NCI-H69 (cell line): ENCODE results near the gene GORASP2.

Experiments
- DNase-seq: peaks from one replicate; lab custom pipeline; 2025; lab: John Stamatoyannopoulos, UW

The GORASP2 gene

DNA sequence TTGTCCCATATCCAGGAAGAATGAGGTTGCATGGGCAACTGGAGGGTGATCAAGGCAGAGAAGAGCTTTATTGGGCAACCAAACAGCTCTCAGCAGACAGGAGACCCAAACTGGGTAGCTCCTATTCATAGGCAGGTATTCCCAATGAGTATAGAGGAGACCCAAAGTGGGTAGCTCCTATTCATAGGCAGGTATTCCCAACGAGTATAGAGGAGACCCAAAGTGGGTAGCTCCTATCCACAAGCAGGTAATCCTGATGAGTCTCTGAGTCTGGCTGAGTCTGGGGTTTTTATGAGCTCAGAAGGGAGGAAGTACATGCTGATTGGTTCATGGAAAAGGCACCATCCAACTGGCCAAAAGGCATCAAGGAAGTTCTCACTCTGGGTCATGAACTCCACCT is 5.3 kb upstream of the GORASP2 start:
- no peak for DNase-seq

DNA sequence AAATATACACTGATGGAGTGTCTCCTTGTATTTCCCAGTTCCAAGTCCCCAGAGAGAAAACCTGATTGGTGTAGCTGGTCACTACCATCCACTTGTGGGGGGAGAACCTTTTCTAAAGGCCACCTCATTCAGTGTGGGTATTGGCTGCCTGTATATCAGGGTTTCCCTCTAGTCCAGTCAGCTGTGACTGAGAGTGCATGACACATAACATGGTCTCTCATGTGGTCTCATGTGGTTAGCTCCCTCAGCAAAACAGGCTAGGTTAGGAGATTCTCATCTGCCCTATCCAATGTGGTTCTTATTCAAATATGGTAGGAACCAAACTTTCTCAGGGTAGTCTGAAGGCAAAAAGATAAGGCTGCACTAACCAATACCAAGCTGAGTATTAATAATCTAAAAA is 4.1 kb upstream of the GORASP2 start:
- DNase-seq, result no peak

DNA sequence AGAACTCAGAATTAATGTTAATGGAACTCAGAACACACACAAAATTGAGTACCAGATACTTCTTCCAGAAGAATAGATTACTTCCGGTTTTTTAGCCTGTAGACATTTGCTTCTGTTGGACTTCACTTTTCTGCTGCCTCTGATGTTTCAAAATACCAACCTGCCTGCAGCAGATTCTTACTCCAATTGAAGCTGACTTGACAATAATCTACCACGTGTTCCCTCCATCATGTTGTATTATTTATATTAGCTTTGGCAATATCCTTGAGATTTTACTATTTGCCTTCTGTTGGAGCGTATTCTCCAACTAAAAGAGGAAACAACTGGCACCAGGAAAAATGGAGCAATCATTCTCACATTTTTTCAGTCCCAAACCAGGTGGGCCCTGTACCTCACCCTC is 3.1 kb upstream of the GORASP2 start:
- no peak for DNase-seq

DNA sequence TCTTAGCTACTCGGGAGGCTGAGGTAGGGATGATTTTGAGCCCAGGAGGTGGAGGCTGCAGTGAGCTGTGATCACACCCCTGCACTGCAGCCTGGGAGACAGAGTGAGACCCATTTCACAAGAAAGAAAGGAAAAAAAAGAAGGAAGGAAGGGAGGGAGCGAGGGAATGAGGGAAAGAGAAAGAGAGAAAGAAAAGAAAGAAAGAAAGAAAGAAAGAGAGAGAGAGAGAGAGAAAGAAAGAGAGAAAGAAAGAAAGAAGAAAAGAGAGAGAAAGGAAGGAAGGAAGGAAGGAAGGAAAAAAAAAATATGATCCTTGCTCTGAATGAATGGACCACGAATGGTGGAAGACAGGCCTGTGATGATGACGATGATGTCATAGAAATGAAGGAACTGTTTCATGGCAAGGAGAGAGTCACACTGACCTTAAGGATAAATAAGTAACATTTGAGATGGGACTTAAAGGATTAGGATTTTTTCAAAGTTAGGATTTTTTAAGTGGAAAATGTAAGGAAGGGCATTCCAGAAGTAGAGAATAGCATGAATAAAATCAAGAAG is 2.2 kb upstream of the GORASP2 start:
- DNase-seq, result no peak

DNA sequence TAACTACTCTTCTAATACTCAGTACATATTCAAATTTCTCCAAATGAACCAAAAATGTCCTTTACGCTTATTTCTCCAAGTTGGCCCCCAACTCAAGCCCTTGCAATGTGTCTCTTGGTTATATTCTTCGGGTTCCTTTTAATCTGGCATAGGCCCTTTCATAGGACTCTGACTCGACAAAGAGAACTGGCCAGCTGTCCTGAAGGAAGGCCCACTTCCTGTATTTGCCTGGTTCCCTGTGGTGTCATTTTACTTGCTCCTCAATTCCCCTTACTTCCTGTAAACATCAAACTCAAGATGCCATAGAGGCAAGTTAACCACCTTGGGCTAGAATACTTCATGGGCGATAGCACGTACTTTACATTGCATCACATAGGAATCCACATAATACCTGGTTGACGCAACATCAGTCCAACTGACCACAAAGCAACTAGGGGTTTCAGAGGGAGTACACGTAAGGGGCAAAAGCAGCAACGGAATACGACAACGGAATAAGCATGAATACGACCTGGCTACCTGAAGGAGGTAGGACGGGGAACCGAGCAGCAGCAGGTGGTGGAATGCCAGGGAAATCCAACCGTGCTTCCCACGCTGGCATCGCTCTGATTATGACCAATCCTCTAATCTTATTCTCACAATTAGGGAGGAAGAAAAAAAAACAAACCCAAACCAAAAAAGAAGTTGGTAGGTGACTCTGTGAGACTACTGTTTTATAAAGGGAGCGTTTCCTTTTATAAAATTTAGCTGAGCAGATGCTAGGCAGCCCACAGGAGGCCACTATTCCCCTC is 823 bp upstream of the GORASP2 start:
- DNase-seq, result peak; percentile 60

DNA sequence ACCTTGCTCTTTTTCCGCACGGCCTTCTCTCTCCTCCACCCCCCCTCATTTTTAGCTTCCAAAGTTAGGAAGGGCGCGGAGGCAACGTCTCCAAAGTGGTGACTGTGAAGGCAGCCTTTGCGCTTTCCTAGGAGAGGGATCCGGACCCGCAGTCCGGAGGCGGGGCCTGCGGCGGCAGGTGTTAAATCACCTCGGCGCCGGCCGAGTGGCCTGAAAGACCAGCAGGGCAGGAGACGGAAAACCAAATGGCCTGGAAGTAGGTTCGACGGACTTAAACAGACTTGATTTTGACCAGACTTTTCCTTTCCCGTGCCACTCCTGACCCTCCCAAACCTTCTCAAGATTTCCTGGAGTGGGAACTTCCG is 615 bp downstream of the GORASP2 start:
- peak; percentile 60 for DNase-seq

DNA sequence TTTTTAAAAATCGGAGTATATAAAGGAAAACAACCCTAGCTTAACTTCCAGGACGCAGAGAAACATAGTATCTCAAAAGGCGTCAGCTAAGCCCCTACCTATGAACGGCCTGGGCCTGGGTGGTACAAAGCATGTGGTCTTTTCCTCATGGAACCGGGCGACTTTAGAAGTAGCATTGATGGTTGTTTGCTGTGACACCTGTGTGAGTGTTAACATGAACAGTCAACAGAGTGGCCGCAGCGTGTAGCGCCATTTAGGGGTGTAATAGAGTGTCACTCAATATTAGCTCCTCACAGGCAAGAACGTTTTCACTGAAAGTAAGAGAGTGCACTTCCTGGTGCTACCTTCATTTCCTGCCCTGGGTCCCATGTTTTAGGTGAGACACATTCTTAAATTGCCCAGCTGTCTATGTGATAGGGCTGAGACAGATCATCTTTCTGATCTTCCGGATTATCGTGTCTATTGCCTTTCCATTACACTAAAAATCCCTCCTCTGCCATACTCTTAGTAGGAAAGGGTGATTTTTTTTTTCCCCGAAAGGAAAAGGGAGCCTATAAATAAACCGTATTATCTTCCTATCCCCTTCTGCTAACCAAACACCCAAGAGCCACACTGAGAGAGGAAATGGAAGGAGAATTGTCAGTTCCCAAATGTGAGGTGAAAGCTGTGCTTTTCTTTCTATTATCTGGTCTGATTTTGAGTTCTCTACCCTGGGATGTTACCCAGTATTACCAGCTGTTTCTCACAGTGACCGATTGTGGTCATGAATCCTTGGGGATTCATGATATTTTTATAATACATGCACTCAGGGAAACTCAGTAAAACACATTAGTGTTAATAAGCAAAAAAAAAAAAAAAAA is 1.3 kb downstream of the GORASP2 start:
- DNase-seq, result peak; percentile 51

DNA sequence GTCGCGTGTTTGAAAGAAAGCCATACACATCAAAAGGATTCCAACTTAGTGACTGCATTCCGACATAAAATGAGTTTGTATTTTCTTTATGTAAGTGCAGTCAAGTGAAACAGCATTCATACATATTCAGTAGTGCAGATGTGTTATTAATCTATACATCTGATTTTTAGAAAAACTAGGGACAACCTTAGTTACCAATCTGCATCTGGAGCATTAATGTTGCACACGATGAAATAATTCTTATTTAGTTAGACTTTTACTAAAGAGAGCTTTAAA is 1.9 kb downstream of the GORASP2 start:
- no peak for DNase-seq

DNA sequence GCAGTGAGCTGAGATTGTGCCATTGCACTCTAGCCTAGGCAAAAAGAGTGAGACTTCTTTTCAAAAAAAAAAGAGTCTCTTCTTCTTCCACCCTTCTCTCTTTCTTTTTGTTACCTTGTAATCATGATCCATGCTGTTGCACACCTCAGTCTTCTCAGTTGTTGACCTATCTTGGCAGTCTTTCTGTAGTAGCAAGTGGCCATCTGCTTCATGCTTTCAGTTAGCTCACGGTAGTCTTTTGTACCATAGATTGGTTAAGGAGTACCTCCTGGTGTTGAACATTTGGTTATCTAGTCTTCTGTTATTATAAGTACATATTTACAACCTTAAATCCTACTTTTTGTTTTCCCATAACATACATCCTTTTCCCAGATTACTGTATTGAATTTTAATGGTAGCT is 3.1 kb downstream of the GORASP2 start:
- peak; percentile 2 for DNase-seq

DNA sequence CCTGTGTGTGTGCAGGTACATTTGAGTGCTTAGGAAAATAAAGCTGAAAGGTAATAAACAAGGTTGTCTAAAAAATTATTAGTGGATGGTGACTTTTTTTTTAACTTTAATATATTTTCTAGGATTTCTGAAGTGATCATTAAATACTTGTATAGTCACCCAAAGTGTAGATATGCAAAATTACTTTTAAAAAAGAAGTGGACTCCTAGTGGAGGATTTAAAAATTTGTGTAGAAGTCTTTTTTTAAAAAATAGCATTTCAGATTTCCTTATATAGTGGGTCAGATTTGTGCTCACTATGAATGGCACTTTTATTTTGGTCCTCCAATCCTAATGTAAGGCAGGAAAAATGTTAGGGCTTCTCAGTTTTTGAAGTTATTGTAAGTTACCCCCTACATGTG is 3.9 kb downstream of the GORASP2 start:
- DNase-seq, result no peak

DNA sequence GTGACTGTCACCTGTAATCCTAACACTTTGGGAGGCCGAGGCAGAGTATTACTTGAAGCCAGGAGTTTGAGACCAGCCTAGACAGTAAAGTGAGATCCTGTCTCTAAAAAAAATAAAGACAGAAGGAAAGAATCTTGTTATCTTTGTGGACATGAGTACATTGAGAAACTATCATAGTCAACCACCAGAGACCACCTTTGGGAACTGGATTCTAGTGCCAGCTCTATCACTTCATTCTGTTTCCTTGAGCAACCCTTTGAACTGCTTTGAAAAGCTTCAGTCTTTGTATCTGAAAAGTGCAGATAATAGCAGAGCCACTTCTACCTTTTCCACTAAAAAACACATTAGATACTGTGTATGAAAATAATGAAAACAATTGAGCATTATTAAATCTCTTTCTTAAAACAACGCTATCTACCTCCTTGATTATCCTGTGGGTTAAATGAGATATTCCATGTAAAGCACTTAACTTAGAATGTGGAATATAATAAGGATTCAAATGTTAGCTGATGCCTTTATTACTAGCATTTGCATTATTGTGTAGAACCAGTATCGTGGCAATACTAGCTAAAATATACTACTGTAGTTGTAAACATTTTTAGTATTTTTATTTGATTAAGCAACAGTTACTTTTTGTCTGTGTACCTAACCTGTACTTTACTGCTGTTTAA is 8.8 kb downstream of the GORASP2 start:
- DNase-seq, result no peak

DNA sequence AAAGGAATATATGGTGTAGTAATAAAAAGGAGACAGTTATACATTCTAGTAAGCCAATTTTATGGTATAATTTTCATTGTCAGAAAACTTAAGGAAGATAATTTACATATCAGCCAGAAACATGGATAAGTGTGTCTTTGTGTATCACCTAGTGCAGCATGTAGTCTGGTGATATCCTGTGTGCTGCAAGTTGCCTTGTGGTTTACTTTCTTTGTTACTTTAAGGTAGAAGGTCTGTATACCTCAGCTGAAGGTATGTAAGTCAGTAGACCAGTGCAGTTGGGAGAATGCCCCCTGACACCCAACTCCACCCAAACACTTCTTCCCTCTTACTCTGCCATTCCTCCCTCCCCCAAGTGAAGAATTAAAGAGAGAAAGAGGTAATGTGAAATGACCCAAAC is 11.0 kb downstream of the GORASP2 start:
- DNase-seq, result no peak

DNA sequence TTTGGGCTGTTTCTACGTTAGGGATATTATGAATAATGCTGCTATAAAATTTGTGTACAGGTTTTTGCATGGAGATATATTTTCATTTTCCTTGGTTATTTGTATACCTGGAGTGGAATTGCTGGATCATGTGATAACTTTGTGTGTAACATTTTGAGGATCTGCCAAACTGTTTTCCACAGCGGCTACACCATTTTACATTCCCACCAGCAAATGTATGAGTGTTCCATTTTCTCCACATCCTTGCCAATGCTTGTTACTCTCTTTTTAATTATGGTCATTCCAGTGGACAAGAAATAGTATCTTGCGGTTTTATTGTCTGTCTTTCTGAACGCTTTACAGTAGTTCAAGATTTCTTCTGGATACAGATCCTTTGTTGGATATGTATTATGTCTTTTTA is 13.6 kb downstream of the GORASP2 start:
- no peak for DNase-seq

DNA sequence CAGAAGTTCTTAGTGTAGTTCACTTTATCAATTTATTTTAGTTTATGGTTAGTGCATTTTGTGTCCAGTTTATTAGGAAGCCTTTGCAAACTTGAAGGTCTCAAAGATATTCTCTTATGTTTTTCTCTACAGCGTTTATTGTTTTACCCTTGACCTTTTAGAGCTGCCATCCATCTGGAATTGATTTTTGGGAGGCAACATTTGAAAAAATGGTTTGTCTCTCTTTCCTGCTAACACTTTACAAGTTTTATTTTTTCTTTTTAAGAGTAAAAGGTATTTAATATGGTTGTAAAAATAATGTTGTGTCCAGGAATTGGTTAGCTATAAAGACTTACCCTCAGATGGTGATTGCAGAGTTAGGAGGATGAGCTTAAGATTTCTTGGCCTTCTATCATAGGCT is 14.0 kb downstream of the GORASP2 start:
- DNase-seq, result no peak

DNA sequence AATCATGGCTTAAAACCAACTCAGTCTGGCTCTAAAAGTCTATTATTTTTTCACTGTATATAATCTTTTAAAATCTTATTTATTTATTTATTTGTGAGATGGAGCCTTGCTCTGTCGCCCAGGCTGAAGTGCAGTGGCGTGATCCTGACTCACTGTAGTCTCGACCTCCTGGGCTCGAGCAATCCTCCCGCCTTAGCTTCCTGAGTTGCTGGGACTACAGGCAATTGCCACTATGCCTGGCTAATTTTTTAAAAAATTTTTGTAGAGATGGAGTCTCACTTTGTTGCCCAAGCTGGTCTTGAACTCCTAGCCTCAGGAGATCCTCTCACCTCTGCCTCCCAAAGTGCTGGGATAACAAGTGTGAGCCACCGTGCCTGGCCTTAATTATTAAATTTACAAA is 14.5 kb downstream of the GORASP2 start:
- DNase-seq, result no peak

DNA sequence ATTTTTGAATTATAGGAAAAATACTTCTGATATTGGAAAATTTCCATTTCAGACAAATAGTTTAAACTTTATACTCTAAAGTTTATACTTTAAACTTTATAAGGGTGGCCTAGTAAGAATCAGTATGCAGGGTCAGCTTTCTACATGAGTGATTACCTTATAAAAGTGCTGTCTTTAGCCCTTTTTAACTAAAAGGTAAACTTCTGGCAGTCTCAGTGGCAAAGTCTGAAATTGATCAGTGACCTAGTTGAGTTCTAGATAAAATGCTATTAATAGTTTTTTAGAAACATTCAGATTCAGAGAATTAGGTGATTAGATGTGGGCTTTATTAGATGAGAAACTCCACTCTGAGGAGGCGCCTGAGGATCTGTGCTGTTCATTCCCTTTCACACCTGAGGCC is 15.5 kb downstream of the GORASP2 start:
- no peak for DNase-seq

DNA sequence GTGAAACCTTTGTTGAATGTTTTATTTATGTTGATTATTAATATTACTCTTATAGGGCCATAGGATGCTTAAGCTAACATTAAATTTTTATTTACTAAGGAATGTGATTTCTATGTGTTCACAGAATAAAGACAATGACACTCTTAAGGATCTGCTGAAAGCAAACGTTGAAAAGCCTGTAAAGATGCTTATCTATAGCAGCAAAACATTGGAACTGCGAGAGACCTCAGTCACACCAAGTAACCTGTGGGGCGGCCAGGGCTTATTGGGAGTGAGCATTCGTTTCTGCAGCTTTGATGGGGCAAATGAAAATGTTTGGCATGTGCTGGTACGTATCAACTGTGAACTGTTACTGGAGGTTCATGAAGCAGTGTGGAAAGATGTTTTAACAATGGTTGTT is 20.4 kb downstream of the GORASP2 start:
- no peak for DNase-seq

DNA sequence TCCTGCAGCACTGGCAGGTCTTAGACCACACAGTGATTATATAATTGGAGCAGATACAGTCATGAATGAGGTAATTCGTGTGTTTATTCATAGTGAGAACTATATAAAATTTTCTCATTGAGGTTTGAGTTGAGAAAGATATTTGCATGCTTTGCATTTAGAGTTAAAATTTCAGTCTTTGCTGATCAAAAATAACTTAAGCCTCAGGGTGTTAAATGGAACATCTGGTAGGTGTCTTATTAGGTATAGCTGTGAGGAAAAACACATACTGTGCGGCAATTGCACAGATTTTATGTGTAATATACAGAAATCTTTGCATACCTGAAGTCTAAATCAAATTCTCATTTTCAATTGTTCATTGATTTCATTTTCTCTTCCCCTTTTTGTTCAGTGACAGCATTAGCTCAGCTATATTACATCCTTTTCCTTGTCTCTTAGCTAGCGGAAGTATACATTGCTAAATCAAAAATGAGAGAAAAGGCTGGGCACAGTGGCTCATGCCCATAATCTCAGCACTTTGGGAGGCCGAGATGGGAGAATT is 21.2 kb downstream of the GORASP2 start:
- no peak for DNase-seq

DNA sequence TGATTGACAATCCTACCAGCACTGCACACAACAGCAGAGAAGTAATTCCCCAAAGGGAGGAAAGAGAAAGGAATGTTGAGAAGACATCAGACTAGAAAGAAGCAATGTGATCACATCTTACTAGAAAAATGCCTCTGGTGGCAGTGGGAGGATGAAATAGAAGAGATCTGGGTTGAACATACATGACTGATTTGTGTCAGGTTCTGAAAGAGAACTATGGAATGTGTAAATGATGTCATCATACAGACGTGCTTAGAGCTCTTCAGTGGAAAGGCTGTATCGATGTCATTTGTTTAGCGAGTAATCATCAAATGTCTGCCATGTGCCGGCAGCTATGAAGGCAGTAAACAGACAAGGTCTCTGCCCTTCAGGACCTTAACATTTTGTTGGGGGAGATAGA is 24.9 kb downstream of the GORASP2 start:
- DNase-seq, result no peak

DNA sequence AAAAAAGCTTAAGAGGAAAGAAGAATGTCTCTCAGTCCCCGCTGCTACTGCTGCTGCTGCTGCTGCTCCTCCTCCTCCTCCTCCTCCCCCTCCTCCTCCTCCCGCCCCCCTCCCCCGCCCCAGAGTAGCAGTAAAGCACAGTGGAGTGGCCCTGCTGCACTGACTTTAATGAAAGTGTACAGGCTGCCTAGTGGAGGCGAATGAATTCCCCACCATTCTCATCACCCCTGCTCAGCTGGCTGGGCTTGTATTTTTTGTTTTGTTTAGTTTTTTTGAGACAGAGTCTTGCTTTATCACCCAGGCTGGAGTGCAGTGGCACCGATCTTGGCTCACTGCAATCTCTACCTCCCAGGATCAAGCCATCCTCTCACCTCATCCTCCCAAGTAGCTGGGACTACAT is 34.3 kb downstream of the GORASP2 start:
- no peak for DNase-seq

DNA sequence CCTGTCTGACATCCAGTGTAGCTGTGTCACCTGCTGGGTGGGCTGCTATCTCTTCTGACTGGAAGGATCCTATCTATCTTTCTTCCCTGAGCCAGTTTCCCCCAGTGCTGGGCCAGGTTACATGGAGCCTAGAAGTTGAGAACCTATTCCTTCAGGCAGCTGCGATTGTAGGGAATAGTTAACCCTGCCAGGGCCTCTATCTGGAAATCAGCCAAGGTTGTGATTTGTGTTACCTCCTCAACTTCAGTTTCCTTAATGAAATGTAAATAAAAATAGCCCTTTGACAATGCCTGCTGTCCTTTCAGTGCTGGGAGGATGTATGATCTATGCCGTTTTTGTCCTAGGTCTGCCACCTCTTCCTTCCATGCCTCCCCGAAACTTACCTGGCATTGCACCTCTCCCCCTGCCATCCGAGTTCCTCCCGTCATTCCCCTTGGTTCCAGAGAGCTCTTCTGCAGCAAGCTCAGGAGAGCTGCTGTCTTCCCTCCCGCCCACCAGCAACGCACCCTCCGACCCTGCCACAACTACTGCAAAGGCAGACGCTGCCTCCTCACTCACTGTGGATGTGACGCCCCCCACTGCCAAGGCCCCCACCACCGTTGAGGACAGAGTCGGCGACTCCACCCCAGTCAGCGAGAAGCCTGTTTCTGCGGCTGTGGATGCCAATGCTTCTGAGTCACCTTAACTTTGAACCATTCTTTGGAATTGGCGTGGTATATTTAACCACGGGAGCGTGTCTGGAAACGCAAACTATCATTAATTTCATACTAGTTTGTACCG is 36.6 kb downstream of the GORASP2 start:
- no peak for DNase-seq
